NCI-H2196 treated with DMSO at 0.1 percent for 48 hours (cell line): Measurements from ENCODE around the gene GPR37L1.
"Not testable (repeated sequence)": the region's sequence is repeated elsewhere in the genome, so short reads cannot be mapped to it uniquely, and the experiment has no call there.

Experiments
- DNase-seq: peaks from one replicate; lab custom pipeline; 2025; ENCODE audit not compliant: unreplicated experiment; lab: John Stamatoyannopoulos, UW

Gene GPR37L1

DNA sequence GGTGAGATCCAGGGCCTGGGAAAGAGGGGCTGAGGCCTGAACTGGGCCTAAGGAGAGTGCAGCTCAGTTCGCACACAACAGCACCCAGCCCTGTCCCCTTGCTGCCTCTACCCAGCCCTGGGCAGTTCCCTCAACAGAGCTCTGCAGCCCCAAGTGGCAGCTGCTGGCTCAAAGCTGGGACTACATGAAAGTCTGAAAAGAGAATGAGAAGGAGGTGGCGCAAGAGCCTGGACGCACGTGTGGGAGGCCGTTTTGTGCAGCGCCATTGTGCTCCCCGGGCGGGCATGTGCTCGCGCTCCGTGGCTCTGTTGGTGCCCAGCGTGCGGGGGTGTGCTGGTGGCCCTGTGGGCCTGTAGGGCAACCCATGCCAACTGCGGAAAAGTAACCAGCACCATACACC is 10.3 kb downstream of the GPR37L1 start:
- DNase-seq = no peak

DNA sequence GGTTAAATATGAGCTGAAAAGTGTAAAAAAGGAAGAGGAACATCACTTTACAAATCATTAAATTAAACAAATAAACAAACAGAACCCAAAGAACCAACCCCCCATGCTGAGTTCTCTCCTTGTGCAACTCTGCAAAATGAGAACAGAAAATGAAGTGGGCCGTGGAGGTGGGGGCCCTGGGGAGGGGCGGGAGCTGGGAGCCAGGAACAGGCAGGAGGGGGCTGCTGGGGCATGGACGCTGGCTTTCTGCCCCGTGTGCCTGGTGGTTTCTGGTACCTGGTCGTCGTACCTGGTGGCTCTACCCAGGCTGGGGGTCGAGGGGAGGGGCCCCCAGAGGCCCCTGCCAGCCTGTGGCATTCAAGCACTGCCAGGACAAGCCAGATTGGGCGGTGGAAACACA is 10.8 kb downstream of the GPR37L1 start:
- no peak for DNase-seq

DNA sequence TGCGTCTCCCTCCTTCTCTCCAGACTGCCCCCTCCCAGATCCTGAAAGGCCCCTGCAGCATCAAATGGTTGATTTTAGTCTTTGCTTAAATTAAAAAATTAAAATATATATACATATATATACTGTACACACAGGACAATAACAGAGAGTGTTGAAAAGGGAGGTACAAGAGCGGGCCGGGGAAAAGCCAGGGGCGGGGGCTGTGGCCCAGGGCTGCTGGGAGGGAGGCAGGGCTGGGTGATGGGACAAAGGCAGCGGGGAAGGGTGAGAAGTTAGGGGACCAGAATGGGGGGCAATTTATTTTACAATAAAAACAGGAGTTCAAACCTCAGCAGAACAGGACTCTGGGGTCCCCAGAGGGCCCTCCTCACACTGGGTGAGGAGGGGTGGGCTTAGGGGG is 11.3 kb downstream of the GPR37L1 start:
- DNase-seq = no peak

DNA sequence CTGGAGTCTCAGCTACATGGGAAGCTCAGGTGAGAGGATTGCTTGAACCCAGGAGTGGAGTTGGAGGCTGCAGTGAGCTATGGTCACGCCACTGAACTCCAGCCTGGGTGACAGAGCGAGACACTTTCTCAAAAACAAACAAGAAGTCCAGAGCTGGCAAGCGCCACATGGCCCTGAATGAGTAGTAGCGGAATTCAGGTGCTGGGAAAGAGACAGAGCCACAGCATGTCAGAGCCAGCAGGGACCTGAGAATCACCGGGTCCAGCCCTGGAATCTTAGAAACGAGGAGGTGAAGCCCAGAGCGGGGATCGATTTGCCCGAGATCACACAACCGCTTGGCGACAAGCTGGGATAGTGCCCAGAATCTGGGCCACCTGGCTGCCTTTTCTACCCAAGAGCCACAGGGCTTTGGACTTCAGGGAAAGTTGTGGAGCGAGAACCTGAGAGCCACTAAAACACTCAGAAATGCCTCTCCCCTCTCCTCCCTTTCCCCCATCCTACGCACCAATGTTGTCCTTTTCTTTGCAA is 12.0 kb downstream of the GPR37L1 start:
- DNase-seq = no peak

DNA sequence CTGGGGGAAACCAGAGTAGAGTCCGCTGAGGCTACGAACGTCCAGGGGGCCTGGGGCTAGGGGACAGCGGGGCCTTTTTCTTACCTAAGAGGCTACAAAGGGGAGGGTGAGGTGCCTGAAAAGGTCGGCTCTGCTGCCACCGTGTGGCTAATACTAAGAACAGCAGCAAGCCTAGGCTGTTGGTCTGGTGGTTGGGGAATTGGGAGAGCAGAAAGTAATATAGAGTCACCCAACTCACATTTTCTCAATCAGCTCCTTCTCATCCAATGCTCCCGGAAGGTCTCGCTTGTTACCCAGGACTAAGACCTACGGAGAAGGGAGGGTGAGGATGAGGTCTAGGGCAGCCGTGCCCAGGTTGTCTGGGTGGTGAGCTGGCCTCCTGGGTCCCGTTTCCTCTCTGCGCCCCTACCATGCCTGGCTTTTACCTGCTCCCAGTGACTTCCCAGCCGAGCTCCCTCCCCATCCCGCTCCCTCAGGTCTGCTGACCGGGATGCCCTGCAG is 12.6 kb downstream of the GPR37L1 start:
- peak; percentile 58 for DNase-seq

DNA sequence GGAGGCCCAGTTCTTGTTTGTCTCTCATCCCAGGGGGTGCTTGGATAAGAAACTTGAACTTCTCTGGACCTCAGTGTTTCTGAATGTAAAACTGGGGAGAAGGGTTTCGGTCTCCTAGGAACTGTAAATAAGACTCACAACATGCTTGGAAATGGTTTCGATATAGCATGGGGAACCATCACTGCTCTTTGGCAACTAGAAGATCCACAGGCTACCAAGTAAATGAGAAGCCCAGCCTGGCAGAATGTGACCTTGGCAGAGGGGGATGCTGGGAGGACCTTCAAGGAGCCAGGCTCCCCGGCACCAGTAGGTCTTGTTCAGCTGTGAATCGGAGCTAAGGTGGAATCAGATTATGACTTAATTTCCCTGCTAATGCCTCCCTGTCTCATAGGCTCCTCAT is 18.1 kb downstream of the GPR37L1 start:
- DNase-seq = no peak

DNA sequence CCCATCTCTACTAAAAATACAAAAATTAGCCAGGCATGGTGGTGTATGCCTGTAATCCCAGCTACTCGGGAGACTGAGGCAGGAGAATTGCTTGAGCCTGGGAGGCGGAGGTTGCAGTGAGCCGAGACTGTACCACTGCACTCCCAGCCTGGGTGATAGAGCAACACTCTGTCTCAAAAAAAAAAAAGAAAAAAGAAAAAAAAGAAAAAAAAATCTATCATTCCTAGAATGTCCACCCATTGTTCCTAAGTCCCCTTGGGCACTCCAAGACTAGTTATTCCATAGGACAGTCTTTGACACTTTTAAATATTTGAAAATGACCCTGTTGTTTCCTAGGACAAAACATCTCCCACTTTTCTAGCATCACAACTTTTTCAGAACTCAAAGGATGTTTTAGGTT is 18.8 kb downstream of the GPR37L1 start:
- not testable (repeated sequence) for DNase-seq

DNA sequence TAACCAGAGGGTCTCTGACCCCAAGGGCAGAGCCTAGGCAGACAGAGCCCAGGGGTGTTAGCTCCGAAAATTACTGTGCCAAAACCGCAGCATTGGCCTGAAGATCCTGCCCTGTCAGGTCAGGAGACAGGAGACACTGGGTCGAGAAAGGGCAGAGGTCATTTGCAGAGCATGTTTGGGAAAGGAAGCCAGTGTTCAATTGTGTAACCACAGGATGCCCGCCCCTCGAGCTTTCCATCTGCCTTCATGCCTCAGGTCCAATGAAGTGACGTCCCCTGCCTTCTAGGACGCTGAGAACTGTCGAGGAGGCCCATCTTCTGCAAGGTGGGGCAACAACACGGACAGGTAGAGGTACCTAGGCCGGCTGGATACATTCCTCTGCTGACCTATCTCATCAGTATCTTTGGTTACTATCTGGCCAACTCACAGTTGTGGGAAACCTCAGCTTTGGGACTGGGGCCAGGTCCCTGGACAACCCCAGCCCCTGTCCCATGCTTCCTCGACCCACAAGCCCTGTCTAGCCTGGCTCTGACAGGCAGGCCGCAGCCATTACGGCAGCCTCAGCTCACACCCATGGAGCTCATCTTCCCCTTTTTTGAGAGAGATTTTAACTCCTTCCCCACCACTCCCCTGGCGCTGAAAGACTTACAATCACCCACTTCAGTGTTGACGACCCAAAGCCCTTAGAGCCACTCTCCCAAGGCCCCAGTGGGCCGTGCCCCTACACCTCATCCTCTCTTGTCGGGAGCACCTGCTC is 20.5 kb downstream of the GPR37L1 start:
- no peak for DNase-seq

DNA sequence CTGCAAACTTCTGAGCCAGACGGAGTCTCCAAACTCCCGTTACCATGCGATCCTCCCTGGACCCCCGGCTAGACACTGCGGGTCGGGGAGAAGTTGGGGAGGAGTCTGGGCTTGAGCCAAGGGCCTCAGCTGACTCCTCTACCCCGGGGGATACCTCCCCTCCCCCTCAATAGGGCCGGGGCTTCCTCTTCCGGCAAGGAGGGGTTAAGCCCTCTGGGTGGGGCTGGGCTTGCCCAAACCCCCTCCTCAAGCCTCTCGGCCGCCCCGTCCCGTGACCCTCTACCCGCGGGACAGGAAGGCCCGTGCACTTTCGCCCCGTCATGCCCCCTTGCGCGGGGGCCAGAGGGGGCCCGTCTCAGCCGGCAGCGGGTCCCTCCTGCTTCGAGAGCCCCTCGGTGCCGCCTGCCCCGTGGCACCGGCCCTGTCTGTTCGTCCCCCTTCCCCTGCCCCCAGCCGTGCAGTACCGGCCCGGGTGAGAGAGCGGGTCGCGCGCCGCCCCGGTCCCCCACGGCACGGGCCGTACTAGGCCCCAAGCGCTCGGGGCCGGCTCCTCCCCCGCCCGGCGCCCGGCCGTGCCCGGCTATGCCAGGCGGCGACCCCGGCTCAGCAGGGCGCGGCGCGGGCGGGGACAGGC is 21.2 kb downstream of the GPR37L1 start:
- no peak for DNase-seq

DNA sequence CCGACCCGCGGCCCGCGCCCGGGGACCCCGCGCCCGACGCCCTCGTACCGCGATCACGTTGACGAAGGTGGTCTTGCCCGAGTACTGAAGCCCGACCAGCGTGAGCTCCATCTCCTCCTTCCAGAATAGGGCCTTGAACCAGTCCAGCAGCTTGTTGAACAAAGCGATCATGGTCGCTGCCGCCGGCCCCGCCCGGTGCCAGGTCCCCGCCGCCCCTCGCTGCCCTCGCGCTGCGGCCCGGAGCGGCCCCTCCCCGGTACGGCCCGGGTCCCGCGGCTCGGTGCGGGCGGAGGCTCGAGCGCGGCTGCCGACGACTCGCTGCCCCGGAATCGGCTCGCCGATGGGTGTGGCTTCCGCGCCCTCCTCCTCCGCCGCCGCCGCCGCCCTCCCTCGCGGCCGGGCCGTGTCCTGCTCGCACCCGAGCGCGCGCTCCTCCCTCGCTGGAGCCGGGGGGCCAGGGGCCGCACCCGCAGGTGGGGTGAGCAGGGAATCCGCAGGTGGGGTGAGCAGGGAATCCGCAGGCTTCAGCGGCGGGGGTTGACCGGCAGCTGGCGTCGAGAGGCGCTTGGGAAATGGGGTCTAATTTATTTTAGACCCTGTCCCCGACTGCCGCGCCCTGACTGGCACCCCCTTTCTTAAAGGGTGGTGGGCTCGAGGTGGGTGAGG is 21.8 kb downstream of the GPR37L1 start, which contains the start of gene ARL8A:
Gene ARL8A, minus strand, starts transcription at position 336 of the 666 bp plus-strand sequence. Its CDS starts 165 bp downstream, at position 171.
- peak; percentile 23 for DNase-seq

DNA sequence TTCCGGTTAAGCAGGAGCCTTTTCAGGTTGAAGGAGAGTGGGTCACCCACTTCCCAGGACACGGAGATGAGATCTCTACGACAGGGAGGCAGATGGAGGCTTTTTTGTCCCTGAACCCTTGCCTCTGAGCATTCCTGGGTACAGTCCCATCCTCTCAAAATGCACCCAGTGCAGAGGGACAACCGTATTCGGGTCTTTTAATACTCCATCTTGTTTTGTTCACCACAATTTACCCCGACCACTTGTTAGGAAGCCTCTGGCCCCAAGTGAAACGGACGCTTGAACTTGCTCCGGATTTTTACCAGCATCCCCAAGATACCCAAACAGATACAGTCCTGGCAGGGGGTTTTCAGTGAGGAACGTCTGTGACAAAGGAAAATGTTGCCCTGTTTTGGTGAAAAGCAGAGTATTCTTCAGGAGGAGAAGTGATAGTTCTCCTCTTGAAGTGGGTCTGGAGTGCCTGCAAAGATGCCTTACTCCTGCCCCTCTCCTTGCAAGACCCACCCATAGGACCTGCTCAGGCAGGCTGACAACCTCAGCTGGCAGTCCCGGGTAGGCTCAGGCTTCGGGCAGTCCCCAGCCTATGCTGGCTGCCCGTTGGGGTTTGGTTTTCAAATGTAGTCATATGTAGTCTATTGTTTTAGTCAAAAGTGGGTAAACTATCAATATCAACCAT is 22.5 kb downstream of the GPR37L1 start:
- DNase-seq = no peak

DNA sequence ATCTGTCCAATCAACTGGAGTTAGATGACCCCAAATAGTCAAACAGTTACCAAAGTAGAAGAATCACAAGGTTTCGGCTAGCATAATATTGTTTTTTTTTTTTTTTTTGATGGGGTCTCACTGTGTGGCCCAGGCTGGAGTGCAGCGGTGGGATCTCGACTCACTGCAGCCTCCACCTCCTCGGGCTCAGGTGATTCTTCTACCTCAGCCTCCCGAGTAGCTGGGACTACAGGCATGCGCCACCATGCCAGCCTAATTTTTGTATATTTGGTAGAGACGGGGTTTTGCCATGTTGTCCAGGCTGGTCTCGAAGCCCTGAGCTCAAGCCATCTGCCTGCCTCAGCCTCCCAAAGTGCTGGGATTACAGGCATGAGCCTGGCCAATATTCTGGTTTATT is 23.0 kb downstream of the GPR37L1 start:
- DNase-seq = not testable (repeated sequence)

DNA sequence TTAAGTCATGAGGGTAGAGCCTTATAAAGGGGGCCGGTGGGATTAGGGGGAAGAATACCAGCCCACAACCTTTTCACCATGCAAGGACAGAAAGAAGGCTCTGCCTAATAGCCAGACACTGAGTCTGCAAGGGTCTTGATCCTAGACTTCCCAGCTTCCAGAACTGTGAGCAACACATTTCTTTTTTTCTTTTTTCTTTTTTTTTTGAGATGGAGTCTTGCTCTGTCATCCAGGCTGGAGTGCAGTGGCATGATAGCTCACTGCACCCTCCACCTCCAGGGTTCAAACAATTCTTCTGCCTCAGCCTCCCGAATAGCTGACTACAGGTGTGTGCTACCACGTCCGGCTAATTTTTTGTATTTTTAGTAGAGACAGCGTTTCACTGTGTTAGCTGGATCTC is 23.6 kb downstream of the GPR37L1 start:
- DNase-seq = no peak

DNA sequence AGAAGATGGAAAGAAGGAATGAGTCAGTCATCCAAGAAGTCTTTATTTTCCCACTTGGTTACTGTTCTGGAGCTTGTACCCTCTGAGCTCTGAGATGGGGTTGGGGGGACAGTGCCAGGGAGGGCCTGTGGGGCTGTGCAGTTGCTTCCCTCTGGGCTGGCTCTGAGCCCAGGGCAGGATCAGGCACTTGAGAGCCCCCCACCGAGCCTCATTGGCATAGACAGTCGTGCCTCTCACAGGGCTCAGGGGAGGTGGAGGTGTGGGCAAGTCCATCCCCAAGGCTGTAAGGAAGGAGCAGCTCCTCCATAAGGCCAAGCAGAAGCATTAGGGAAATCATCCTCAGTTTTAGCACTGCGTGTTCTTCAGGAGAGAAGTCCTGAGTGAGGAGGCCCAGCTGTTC is 24.3 kb downstream of the GPR37L1 start:
- no peak for DNase-seq

DNA sequence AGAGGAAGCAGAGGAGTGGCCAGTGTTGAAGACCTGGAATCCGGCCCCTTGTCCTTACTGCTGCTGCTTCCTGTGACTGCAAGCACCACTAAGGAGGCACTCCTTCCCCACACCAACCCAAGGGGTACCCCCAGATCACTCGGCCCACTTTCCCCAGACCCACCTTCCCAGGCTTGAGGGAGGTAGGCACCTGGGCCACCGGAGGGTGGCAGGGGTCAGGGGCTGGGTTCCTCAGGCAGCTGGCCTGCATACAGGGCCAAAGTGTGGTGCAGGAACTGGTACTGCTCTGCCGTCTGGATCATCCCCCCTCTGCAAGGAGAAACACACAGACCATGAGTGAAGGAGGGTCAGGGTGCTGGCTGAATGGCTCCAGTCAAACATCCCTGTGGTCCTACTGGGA is 25.7 kb downstream of the GPR37L1 start:
- no peak for DNase-seq

DNA sequence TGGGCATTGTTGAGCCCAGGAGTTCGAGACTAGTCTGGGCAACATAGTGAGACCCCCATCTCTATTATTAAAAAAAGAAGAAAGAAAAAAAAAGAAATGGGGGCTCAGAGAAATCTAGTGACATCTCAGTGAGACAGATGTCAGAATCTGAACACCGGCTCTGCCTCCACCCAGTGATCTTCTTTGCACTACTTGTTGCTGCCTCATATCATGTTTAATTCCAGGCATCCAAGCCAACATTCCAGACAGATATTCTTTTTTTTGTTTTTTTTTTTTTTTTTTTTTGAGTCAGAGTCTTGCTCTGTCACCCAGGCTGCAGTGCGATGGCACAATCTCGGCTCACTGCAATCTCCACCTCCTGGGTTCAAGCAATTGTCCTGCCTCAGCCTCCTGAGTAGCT is 26.8 kb downstream of the GPR37L1 start:
- no peak for DNase-seq

DNA sequence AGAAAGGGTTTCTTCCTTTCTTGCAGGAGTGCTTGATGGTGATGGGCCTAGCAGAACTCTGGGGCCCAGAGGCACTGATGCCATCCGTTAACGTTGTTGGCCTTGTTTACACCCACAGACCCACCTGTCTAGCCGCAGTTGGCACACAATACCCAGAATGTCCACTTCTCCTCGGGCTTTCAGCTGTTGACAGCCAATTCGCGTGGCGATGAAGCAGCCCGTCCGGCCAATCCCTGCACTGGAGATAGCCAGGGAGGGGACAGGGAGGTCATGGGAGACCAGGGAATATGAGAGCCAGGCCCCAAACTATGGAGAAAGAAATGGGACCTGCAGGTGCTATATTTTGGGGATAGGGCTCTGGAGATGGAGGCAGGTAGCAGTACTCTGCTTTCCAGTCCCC is 27.5 kb downstream of the GPR37L1 start:
- DNase-seq = no peak

DNA sequence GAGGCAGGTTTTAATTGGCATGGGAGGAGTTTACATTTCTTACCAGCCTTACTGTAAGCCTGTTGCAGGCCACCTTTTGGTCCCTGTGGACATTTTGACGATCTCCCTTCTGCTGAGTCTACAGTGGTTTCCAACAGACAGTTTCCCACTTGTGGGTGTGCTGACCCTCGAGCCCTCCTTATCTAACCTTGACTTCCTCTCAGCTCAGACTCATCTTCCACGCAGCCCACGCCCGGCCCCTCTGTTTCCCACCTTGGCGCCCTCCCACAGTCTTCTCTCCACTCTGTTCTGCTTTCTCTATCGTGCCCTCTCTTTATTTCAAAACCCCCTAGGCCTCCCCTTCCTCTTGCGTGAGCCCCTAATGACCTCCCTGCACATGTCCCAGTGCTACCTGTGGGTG is 27.9 kb downstream of the GPR37L1 start:
- no peak for DNase-seq

DNA sequence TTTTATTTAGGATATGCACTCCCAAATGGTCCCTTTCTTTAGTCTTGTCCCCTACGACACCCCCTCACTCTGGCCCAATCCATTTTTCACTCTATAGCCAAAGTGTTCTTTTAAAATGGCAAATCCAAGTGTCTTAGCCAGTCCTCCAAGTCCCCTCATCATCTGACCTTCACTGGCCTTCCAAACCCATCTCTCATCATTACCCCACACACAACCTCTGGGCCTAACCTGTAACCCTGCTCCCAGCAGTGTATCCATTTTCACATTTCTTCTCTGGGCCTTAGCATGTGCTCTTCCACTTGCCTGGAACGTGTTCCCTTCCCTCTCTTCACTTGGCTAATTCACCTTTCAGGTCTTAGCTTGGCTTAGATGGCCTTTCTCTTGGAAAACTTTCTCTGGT is 28.3 kb downstream of the GPR37L1 start:
- DNase-seq = no peak

DNA sequence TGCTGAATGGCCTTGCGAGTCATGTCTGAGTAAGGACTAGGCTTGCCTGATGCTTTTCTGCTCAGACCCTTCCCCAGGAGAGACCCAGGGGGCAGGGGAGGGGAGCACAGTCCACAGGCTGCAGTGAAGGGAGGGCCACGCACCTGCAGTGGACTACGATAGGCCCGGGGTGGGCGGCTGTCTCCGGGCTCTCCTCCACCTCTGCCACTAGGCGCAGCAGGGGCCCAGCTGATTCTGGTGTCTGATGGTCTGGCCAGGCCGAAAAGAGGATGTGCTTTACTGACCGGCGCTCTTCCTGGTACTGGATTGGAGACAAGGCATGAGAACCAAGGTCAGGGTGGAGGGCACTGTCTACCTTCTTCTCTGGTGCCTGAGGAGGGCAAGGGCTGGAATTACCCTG is 29.7 kb downstream of the GPR37L1 start:
- no peak for DNase-seq

DNA sequence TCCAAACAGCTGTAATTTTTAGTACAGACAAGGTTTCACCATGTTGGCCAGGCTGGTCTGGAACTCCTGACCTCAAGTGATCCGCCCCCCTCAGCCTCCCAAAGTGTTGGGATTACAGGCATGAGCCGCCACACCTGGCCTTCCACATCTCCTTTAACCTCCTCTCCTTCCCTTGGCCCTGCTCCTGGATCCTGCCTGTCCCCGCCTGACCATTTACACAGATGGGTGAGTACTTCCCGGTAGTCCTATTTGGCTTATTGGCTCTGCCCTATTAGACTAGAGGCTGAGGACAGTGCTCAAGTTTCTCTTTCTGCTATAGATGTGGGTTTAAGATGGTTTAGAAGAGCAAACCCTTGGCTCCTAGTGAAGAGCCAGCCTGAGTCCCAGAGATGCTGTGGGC is 30.6 kb downstream of the GPR37L1 start:
- DNase-seq = no peak
